K562 (cell line): Measurements from ENCODE around the gene SFXN3. TPM values are rescaled to one million over a fixed set of nuclear protein-coding genes. Genes with fewer than 3 reads are reported as not detected.

ENCODE experiments used
- VEZF1 ChIP-seq: fragments of 200-800 bp; sonication (Bioruptor generic); IDR thresholded peaks from 2 replicates; pipeline ENCODE4 v1.6.1; 2017; ENCODE audit warnings: missing genetic modification characterization, missing compliant biosample characterization
- polyA plus RNA-seq, 8 experiments: library from polyadenylated mRNA; depleted of rRNA in 4 of 8; stranded (reverse) in 5 of 8; unstranded in 3 of 8; fragments of >200 nt; fragmentation: Nextera tagmentation in 2 of 8; fragmentation: Illumina TruSeq in 1 of 8; extraction: Ambion mirVana in 2 of 8; extraction: Trizol in 1 of 8; gene quantifications; 2 replicates each; pipeline versions ENCODE4 v1.2.1 to v1.2.3, GENCODE V29; 2011 to 2014; ENCODE audit warnings: inconsistent platforms in 1 of 8, missing spikeins in 1 of 8
- total RNA-seq, 7 experiments: library from RNA; depleted of rRNA in 6 of 7; stranded (reverse); fragments of >200 nt in 6 of 7; fragmentation: Illumina TruSeq in 2 of 7; extraction: Trizol in 2 of 7; gene quantifications; 2 replicates each; pipeline versions ENCODE4 v1.2.1 to v1.2.3, GENCODE V29; 2011 to 2021; ENCODE audit warnings: low replicate concordance in 1 of 7
- TF ChIP-seq, protein P1 (sequence below): sonication (generic); formaldehyde crosslinking; IDR thresholded peaks from 2 replicates; pipeline ENCODE4 v1.8.0; 2023; ENCODE audit warnings: missing genetic modification reagents, mild to moderate bottlenecking, borderline replicate concordance

The SFXN3 gene
- total and polyA plus RNA-seq, 9 of the 15 experiments (the other 6 are each of a cell fraction or from before 2014, with no cell fraction given): 0.24 to 4.6 (median 0.86) TPM

DNA sequence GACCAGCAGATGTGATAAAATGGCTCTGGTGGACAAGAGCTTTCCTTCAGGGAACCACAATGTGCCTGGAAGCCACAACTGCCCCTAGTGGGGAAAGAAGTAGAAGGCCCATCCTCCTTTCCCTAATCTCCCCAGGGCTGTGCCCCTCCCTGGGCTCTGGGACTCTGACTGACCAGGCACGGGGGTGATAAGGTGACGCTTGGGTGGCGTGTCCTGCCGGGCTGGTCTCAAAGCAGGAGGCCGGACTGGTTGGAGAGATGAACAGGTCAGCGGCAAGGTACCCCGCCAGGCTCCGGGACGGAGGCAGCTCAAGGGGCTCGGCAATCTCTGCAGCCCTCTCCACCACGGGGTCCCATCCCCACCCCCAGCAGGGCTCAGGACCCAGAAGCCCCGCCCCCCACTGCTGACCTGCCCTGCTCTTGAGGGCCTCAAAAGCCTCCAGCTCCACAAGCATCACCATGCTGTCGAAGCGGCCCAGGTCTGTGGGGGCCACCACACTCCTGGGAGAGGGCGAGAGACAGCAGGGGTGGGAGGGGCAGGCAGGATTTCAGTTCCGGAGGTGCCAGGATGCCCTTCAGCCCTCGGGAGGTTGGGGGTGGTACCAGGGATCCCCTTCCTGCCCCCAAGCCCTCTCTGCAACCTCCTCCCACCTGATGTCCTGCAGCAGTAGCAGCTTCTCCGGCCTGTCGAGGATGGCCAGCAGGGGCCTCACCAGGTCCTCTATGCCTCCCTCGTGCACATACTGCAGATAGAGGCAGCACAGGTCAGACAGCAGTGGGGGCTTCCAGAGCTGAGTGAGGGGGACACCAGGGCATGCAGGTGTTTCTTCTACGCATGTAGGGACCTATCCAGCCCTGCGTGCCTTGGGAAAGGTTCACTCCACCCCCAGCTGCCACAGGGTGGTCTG is 19.3 kb upstream of the SFXN3 start (continued):
- TF ChIP-seq, protein P1, sequence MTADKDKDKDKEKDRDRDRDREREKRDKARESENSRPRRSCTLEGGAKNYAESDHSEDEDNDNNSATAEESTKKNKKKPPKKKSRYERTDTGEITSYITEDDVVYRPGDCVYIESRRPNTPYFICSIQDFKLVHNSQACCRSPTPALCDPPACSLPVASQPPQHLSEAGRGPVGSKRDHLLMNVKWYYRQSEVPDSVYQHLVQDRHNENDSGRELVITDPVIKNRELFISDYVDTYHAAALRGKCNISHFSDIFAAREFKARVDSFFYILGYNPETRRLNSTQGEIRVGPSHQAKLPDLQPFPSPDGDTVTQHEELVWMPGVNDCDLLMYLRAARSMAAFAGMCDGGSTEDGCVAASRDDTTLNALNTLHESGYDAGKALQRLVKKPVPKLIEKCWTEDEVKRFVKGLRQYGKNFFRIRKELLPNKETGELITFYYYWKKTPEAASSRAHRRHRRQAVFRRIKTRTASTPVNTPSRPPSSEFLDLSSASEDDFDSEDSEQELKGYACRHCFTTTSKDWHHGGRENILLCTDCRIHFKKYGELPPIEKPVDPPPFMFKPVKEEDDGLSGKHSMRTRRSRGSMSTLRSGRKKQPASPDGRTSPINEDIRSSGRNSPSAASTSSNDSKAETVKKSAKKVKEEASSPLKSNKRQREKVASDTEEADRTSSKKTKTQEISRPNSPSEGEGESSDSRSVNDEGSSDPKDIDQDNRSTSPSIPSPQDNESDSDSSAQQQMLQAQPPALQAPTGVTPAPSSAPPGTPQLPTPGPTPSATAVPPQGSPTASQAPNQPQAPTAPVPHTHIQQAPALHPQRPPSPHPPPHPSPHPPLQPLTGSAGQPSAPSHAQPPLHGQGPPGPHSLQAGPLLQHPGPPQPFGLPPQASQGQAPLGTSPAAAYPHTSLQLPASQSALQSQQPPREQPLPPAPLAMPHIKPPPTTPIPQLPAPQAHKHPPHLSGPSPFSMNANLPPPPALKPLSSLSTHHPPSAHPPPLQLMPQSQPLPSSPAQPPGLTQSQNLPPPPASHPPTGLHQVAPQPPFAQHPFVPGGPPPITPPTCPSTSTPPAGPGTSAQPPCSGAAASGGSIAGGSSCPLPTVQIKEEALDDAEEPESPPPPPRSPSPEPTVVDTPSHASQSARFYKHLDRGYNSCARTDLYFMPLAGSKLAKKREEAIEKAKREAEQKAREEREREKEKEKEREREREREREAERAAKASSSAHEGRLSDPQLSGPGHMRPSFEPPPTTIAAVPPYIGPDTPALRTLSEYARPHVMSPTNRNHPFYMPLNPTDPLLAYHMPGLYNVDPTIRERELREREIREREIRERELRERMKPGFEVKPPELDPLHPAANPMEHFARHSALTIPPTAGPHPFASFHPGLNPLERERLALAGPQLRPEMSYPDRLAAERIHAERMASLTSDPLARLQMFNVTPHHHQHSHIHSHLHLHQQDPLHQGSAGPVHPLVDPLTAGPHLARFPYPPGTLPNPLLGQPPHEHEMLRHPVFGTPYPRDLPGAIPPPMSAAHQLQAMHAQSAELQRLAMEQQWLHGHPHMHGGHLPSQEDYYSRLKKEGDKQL (CRISPR knock-in tag): no peak
- peak; percentile 79 for TF ChIP-seq VEZF1 (CRISPR knock-in tag)
